ENCODE data around the gene CEP112.
"Not testable (repeated sequence)": the region's sequence is repeated elsewhere in the genome, so short reads cannot be mapped to it uniquely, and the experiment has no call there.

The CEP112 gene

DNA sequence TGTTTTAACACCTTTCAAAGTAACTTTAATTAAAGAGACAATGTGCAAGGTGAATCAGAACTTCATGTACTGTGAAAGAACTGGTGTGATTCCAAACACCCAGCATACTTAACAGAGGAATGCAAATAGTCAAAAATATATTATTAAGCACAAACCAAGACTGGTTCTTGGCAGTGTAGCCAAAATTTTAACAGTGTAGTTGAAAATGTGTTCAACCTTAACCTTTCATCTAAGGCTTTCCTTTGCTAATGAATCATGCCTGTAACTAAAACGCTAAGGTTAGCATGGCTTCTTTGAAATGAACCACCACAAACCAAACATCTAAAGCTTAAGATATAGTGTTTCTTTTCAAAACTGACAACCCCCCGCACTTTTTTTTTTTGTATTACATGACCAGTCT lies 484.2 kb downstream of the CEP112 start:
- DNase-seq: no peak

DNA sequence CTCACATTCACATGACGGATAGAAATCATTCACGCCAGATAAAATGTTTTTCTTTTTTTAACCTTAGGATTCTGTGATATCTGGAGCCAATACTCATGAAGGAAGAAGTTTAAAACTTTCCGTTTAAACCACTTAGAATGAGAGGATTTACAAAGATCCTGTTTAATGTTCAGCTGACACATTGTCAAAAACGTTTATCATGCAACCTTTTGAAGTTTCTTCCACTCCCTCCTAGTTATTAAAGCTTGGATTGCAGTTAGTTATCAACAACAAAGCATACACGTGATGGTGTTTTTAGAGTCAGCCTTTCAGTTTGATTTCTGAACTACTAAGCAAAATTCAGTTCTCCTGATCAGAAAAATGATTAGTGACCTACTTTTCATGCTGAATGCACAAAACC lies 487.2 kb downstream of the CEP112 start:
- DNase-seq: no peak

DNA sequence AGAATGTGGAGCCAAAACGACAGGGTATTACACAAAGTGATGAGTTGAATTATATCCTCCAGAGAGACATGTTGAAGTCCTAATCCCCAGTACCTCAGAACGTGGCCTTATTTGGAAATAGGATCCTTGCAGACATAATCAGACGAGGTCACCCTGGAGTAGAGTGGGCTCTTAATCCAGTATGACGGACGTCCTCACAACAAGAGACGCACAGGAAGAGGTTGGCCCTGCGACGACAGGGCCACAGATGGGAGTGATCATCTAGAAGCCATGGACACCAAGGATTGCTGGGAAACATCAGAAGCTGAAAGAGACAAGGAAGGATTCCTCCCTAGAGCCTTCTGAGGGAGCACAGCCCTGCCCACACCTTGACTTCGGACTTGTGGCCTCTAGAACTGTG lies 488.0 kb downstream of the CEP112 start:
- no peak for DNase-seq

DNA sequence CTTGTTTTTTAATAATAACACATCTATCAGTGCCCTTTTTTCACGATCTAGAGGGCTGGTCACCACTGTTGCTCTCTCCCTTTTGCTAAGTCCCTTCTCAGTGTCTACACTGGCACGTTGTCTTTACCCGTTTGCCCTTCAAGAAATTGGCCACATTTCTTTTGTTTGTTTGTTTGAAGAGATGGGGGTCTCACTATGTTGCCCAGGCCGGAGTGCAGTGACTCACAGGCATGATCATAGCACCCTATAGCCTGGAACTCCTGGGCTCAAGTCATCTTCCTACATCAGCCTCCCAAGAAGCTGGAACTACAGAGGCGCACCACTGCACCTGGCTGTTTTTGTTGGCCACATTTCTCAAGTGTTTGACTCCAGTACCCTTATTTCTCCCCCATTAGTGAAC lies 492.5 kb downstream of the CEP112 start:
- no peak for DNase-seq

DNA sequence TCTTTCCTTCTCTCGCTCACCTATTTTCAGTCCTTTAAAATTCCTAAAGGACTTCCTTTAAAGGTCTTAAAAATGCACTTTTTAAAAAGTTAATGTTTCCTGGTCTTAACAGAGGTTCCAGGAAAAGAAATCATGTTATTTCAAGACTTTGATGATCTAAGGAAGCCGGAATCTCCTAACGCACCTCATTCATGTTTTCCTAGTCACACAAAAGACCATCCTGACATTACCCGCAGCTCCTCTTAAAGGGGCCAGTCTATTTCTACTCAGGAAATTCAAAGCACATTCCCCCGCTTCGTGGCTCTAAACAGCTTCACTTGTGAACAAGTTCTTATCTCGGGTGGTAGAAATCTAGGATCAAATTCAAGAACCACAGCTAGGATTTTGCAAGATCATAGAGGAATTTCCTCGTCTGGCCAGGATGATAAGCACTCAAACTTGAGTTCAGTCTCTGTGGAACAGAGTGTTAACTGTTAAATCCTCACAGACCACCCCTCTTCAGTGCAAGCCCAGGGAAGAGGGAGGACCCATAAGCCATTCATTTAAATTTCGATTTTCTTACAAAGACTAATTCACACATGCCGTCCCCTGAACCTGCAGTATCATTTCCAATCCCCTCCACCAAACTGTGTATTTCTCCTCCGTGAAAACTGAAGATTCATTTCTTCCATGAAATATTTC lies 493.4 kb downstream of the CEP112 start:
- DNase-seq: no peak

DNA sequence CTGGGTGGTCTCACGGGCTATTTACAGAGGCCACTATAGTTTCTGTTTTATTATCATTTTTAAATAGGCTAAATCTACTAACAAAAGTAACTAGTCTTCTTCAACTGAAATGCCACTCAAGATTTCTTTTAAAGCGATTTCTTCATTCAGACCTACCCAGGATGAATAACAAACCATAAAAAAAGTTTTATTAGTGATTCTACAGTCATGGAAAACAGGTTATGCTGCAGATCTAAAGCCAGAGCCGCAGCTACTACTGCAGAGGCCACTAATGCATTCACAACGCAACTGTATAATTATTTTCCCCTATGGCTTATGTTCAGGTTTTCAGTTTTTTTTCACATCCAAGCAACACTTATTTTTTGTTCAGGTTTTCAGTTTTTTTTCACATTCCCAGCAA lies 494.3 kb downstream of the CEP112 start:
- DNase-seq: no peak

DNA sequence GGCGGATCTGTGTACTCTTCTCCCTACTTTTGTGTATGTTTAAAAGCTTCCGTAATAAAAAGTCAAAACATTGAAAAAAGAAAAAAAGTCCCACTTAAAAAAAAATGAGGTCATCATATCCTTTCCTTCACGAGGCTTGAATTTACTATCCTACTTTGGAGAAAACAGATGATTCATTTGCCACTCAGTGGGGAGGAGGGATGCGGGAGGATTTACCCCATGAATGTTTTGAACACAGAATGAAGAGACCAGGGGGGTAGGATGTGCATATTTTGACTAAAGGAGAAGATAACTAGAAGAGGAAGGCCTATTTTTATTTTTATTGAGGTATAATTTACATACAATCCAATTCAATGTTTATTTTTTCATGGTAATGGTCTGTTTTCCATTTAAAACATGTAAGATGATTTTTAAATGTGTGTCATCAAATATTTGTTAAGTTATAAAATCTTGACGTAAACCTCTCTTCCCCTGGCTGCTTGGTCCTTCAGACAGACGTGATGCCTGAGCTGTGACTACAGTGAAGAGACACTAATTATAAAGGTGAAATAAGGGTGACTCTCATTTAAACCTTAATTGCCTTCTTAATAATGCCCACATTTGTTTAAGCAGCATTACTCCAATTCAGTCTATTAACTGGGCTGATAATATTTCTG lies 495.1 kb downstream of the CEP112 start:
- no peak for DNase-seq

DNA sequence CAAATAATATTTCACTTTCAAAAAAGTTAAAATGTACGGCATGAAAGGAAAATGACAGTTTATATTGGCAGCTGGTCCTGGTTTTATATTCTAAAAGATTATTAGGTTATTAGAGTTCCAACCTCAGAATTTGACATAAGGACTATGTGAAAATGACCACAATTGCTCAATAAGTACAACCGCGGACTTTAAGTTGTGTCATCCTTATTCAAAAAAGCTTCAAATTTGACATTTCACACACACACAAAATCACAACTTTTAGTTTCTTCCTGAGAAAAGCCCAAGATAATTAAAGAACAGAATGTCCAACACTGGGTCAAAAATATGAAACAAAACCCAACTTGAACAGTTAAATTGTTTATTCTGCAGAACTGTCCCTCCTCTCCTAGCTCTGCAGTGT lies 497.3 kb downstream of the CEP112 start:
- DNase-seq: no peak

DNA sequence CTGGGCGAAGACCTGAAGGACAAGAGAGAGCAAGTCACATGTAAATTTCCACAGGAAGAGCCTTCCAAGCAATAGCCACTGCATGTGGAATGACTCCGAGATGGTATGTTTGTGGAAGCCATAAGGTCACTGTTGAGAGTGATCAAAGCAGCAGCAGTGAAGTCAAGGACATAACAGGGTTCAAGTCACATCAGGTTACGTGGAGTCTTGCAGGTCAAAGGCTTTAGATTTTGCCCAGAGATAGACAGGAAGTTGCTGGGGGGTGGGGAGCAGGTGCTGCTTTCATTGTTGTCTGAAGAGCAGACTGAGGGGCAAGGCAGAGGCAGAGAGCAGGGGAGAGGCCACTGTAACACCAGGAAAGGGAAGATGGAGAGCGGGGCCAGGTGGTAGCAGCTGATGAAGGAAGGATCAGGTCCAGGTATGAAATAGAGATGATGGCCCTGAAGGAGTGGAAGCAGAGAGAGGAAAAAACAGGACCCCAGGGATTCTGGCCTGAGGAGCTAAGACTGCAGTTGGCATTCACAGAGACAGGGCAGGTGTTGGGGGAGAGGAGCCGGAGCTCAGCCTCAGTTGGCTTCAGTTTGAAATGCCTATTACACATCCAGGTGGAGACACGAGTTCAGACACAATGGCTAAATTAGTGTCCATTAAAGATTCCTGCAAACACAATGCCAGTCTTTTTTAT lies 501.2 kb downstream of the CEP112 start:
- DNase-seq: no peak

DNA sequence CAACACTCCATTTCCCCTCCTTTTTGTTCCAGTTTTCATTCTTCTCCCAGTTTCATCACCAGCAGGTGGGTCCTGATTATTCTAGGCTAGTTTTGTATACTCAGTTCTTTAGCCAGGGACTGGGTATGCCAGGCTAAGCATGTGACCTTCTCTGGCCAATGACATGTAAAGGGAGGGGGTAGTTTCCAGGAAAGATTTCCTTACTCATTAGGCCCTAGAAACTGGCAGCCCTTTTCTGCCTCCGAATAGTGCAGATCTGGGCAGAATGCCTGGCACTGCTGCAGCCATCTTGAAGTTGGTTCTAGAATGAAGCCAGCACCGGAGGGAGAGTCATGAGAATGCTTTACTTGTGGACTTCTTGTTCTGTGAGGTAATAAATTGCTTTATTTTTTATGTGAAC lies 503.6 kb downstream of the CEP112 start:
- DNase-seq: no peak

DNA sequence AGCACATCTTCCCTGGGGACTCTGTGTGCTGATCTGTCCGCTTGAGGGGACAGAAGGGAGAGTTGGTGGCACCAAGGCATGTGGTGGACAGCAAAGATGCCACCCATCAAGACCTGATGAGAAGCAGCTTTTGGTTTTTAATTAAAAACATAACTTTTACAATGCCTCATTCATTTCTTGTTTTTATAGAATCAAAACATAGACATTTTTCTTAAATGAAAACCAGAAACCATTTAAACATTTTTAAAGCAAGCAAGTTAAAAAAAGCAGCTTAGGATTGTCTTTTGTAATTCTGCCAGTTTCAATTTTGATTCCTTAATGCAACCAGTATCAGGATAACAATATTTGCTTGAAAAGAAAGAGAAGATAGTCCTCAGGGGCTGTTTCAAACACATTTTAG lies 506.8 kb downstream of the CEP112 start:
- no peak for DNase-seq

DNA sequence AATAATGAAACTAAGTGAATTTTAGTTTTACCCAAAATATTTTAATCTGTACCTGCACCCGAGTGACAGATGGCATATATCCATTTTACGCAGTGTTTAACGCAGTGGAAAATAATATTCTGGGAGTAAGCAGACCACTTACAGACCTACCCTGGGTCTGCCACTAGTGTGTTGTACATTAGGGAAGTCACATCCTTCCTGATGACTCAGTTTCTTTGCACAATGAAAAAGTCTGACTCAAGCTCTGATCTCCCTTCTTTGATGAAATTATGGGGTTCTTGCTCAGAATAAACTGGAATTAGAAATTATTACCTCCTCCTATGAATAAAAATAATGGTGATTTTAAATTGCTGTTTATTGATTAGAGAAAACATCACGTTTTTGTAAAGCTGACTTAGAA lies 507.3 kb downstream of the CEP112 start:
- DNase-seq: no peak

DNA sequence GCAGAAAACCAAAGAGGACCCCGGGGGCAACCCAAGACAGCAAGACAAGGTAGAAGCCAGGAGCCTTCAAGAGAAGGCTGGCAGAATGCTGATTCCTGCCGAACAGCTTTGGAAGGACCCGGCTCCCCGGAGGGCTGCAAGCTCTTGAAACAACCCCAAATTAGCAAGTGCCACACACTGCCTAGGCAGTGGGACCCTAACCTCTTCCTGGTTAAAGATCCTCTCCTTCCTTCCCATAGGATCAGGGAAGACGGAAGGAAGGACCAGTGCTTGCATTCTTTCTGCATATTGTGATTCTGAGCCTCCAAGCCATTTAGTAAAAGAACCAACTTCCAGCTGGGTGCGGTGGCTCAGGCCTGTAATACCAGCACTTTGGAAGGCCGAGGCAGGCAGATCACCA lies 508.5 kb downstream of the CEP112 start:
- DNase-seq: no peak

DNA sequence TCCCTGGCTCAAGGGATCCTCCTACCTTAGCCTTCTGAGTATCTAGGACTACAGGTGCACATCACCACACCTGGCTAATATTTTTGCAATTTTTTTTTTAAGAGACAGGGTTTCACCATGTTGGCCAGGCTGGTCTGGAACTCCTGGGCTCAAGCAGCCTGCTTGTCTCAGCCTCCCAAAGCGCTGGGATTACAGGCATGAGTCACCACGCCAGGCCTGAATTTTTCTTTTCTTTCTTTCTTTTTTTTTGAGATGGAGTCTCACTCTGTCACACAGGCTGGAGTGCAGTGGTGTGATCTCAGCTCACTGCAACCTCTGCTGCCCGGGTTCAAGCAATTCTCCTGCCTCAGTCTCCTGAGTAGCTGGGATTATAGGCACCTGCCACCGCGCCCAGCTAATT lies 510.2 kb downstream of the CEP112 start:
- not testable (repeated sequence) for DNase-seq

DNA sequence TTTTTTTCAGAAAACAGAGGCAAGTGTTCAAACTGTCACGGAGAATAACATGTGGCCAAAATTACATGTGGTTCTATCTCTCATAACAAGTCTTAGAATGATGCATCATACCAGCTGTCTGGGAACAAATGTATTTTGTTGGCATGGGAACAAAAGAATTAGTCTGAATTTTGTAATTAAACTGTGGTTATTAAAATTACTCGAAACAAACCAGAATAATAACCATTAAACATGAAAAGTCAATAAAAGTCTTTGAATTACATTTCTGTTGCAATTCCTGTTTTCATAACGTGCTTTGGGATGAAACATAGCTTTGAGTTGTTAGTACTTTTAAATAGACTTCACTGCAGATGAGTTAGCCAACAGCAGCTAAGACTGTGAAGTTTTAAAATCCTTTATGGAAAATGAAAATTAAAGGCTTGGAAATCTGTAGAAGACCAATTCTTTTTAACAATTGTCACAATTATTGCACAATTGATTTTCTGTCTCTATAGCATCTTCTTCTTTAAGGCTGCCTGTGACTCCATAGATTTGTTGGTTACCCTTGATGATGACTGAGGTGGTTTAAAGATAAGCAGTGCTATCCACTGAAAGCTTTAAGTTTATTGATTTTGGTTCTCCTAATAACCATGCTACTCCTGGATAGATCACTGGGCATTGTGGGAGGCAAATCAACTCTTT lies 512.6 kb downstream of the CEP112 start:
- DNase-seq: no peak

DNA sequence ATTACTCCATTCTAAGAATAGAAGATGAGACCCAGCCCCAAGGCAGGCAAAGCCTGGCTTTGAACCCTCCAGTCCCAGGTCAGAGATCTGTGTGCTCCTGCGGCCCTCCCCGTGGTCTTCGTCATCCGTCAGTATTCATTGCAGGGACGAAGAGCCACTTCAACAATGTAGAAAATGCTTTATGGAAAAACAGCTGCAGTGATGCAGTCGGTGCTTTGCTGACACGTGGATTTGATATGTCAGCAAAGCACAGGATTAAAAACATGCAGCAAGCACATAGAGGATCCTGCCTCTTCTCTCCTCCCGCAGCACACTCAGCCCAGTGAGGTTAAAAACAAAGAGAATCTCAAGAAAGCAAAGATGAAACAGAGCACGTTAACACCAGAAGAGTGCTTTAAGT lies 513.4 kb downstream of the CEP112 start:
- no peak for DNase-seq

DNA sequence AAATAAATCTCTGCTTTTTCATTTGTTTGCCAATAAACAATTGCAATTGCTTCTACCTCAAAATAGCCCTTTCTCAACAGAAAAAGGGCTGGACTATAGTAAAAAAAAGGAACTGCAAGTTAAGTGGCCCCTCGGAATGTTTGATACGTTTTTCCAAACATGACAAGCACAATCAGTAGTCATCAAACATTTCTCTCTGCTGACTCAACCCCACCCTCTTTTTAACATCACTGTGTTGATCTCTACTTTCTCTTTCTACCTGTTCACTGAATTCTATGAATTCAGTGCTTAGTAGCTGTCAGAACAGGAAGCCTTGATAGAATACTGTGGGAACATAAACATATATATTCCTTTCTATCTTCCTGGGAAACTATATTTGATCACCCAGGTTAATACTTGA lies 514.0 kb downstream of the CEP112 start:
- DNase-seq: no peak

DNA sequence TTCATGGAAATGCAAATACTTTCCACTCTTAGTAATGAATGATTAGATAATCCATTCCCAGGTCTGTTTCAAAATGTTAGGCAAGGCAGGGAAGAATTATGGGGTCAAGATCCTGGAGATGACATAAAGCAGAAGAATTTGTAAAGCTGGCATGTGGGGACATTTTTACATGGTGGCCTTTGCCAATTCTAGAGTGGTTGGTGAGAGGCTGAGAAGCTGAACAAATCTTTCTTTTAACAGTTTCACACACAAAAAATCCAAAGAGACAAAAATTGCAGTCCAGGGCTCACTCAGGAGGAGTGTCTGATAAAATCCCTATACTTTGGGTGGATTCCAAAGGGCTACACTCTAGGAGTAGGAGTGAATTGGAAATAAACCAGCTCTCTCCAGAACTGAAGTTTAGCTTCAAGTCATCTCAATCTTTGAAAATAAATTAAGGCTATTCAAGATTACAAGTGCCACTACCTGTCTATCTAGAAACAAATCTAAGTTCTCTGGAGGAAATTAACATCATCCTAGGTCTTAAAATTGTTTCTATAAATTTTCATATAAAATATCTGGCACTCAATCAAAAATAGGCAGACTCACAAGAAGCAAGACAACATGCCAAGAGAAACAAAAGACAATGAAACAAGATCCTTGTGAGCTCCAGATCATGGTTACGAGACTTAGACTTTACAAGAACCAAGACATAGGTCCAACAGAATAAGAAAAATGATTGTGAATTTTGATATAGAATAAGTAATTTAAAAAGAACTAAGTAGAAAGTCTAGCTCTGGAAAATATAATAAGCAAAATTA lies 517.5 kb downstream of the CEP112 start:
- no peak for DNase-seq

DNA sequence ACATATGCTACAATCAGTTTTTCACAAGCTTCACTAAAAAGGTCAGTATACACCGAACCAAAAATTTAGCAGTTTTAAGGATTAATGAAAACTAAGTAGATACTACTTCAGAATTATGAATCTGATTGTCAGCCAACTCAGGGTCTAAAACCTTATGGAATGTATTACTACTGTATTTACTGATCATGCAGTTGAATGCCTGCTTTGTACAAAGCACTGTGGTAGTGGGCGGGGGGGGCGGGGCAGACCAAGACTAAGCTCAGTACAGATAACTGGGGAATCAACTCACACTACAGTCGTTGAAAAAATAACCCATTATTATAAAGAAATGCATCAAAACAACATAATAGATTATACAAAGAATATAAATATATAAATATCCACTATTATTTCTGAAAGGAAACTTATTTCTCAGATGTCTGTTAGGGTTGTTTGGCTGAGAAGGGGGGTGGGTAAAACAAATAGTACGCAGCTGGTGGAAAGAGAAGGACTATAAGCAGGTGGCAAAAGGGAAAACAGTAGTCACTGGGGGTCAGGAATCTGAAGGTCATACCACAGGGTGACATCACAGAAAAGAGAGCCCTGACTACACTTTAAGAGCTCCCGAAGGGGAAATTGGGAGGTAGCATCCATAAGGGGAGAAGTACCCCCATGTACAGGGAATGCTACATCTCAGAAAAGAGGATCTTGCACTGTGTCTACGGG lies 521.1 kb downstream of the CEP112 start:
- DNase-seq: no peak

DNA sequence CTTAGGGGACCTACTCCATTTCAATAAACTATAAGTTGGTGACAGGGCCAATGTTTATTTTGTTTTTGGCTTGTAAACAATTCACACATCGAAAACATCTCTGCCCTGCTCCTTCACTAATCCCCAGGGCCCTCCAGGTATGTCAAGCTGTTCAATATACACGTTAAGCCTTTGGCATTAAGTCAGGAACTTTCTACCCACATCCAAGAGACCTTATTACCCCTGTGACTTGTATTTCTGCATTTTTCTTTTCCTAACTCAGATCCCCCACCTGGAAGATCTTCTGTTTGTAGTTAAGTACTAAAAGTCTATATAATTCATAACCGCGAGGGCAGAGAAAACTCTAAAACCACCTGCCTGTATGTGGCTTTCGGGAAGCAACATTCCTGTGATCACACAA lies 523.7 kb downstream of the CEP112 start:
- no peak for DNase-seq

DNA sequence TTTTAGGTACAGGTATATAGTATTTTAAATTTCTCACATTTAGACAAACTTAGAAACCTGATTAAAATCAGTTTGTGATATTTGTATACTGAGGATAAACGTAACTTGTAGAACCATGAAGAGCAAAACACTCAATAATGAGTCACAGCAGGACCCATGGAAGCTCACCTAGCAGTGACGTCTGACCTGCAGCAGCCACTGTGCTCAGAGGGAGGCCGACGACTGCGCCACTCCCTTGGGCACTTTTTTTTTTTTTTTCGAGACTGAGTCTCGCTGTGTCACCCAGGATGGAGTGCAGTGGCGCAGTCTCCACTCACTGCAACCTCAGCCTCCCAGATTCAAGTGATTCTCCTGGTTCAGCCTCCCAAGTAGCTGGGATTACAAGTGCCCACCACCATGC lies 524.3 kb downstream of the CEP112 start:
- no peak for DNase-seq

DNA sequence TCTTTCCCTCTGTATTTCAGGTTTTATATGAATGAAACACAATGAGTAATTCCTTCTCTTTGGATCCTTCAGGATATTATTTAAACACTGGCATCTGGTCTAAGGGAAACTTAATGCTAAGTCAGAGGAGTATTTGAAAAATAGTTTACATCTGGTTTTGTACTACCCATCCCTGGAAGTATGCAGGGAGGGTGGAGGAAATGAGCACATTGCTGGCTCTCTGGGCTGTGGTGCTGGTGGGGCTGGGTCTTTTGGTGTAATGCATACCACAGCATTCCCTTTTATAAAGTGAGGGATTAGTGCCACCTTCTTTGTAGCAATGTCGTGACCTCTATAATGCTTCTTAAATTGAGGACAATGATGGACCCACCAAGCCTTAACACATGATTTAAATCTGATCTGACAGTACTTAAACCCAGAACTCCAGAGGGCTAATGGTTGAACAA lies 525.0 kb downstream of the CEP112 start:
- no peak for DNase-seq

Measured in activated CD8-positive, alpha-beta memory T cell treated with anti-CD3 and anti-CD28 coated beads, Interleukin-2, amount 50 U/mL, for 4 hours (primary cell).